Stimulated activated CD4-positive, alpha-beta T cell treated with anti-CD3 and anti-CD28 coated beads, Interleukin-12 subunit alpha, Interleukin-12 subunit beta, amount 100 ng/mL, for 4 hours (primary cell): Measurements from ENCODE around the gene EPS15.
A peak's percentile ranks its signal among the peaks of the same experiment; 100 is the strongest.
"Not testable (repeated sequence)": the region's sequence is repeated elsewhere in the genome, so short reads cannot be mapped to it uniquely, and the experiment has no call there.

ENCODE experiments used
- DNase-seq: peaks from one replicate; pipeline ENCODE4 v3.0.0-alpha.2; 2020

The EPS15 gene

GRCh38 chr1:51542158-51542953, 23.3 kb upstream of the EPS15 start:
- no peak for DNase-seq

GRCh38 chr1:51541313-51542050, 22.4 kb upstream of the EPS15 start:
- DNase-seq: no peak

DNA sequence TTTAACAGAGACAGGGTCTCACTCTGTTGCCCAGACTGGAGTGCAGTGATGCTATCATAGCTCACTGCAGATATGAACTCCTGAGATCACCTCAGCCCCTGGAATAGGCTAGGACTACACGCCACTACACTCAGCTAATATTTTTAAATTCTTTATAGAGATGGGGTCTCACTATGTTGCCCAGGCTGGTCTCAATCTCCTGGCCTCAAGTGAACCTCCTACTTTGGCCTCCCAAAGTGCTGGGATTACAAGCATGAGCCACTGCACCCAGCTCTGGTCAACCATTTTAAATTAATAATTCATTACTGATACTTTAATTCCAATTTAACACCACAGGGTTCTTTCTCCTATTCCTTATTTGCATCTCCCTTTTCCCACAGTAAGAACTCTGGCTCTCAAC, 18.5 kb upstream of the EPS15 start:
- DNase-seq: no peak

GRCh38 chr1:51535006-51535592, 16.0 kb upstream of the EPS15 start:
- DNase-seq: peak; percentile 8

DNA sequence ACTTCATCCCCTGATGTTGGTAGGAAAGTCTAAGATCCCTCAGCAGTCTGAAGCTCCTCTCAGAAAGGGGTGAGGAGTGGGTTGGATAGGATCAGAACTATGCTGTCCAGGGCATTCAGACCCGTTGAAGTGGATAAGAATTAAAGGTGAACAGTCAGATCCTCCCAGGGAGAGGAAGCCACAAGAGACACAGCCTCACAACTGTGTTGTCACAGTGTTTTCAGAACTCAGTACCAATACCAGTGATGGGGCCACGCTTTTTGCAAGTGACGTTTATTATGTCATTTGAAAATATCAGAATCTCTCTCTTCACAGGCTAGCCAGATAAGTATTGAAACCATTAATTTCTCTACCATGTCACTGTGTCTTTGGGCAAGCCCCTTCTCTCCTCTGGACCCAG, 15.4 kb upstream of the EPS15 start:
- DNase-seq: no peak

DNA sequence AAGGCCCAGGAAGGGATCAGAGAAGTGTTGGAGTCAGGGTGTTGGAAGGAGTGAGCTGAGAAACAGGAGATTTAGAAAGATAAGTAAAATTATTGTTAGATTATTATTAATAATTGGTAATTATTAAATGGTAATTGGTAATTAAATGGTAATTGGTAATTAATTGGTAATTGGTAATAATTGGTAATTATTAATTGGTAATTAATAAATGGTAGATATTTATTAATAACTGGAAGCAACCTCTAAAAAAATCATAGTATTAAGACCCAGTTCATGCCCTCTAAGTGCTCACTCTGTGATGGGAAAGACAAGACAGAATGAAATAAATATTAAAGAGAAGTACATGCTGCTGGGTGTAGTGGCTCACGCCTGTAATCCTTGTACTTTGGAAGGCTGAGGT, 13.8 kb upstream of the EPS15 start:
- no peak for DNase-seq

DNA sequence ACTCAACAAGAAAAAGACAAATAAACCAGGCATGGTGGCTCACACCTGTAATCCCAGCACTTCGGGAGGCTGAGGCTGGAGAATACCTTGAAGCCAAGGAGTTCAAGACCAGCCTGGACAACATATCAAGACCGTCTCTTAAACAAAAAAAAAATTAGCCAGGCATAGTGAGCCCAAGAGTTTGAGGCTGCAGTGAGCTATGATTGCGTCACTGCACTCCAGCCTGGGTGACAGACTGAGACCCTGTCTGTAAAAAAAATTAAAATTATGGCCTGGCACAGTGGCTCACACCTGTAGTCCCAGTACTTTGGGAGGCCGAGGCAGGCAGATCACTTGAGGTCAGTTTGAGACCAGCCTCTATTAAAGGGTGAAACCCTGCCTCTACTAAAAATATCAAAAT, 11.4 kb upstream of the EPS15 start:
- DNase-seq: not testable (repeated sequence)

- no peak for DNase-seq
Measured at GRCh38 chr1:51527144-51527543, 8.1 kb upstream of the EPS15 start.

DNA sequence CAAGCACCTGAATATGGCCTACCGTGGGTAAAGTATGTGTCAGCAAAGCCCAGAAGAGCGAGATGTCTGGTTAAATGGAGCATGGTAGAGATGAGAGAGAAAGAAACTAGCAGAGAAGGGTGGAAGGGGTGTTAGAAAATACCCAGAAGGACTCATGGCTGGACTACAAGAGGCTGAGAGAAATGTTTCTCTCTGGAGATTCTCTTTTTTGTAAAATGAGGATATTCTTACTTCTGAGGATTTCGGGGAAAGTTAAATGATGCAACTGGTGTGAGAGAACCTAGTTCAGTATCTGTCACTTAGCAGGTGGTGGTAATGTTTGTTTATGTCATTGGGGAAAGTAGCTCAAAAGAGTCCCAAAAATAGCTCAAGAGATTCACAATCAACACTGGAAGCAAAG, 7.2 kb upstream of the EPS15 start:
- no peak for DNase-seq

GRCh38 chr1:51525295-51525694, 6.2 kb upstream of the EPS15 start:
- no peak for DNase-seq

- no peak for DNase-seq
Measured at GRCh38 chr1:51524817-51525216, 5.8 kb upstream of the EPS15 start.

DNA sequence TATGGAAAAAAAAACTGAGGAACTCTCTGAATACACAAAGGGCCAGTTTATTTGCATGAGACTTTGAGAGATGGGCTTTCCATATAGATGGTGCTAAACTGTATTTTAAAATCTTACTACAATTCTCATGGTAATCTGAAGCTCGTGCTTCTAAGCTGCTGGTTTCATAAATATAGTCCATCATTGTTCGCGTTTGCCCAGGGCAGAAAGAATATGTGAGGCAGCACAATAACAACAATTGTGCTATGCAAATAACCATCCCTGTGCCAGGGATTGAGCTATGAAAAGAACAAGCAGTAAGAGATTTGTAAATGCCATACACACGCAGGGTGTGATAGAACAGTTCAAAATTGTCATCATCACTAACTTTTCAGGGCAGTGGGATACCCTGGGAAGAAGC, 4.9 kb upstream of the EPS15 start:
- DNase-seq: no peak

DNA sequence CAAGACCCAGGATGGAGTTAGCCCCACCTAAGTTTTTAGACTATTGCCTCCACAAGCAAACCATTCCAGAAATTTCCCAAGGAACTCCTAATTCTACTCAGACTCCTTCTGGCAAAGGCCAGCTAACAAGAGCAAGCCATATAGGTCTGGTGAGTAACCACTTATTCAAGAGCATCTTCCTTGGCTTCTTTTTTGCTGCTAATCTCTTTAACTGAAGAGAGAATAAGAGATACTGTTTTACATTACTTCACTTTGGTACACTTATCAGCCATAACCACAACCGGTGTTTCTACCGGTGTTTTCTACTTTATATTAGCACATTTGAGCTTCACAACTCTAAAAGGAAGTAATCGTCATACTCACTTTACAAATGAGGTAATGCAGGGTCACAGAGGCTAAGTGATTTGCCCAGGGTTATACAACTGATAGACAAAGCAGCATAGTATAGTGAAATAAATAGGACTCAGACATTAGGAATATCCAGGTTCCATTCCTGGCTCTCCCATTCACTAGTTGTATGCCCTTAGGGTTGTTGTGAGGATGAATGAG, 1.7 kb upstream of the EPS15 start:
- DNase-seq: no peak

DNA sequence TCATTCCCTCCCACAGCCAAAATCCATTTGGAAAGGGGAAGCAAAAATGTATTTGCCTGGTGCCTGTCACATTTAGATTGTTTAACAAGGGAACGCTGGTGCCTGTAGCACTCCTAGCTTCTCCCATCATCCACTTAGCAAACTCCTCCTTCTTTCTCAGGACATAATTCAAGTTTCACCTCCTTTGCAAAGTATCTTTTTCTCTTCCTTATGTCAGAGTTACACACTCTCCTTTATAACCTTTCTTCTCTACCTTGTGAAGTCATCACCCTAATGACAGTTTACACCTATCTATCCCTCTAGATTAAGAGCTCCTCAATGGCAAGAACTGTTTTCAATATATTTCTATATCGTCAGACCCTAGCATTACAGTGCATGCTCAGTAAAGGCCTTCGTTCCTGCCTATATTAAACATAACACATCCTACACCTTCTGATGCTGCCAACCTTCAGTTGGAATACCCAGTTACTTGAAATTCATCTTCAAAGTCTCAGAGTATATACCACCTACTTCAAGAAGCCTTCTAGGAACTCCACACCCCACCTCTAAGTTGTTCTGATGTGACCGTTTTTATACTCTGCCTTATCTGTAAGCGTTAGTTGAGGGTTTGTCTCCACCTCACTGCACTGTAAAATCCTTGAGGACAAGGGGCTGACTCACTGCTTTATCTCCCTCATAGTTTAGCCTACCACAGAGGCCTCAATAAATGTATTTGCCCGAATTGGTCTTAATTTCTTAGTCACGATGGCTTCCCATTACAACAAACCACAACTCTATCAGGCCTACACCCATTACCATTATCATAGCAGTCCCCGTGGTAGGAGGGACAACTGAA, 1.0 kb upstream of the EPS15 start:
- DNase-seq: no peak

DNA sequence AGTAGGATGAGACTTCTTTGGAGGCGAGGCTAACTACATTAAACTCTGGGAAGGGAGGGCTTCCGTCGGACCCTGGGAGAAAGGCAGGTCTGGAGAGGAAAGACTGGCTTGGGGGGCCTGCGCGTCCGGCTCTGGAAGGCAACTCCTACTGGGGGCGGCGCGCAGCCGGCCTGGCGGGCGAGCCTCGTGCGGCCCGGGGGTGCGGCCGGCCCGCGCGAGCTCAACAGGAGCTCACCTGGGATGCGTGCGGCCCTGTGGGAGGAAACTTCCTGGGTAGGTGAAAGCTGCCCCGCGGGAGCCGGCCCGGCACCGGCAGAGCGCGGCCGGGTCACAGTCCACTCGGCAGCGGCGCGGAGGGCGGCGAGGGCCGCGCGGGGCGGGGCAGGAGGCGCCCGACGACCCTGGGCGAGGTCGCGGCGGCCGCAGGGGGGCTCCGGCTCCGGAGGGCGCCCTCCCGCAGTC, 449 bp downstream of the EPS15 start:
- peak; percentile 39 for DNase-seq

DNA sequence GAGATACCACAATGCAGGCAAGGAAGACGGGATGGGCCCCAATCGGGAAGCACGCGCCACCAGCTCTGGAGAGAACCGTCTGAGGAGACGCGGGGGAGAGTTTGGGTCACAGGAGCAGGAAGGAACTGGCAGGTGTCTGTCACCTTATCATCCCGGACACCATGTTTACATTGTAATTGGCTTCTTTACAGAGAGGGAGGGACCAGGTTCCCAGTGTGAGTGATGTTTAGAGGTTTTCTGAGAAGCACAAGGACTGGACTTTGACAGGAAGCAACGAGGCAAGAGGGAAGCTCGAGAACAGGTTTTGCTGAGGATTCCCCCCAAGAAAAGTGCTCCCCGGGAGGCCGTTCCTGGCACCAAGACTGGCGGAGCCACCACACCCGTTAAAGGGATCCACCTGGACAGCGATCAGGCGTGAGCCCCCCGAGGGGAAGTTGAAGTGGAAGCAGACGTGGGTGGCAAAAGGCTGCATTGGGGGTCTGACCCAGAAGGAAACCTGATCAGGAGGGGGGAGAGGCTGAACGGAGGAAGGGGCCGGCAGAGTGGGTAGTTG, 957 bp downstream of the EPS15 start:
- peak; percentile 20 for DNase-seq

GRCh38 chr1:51517361-51518032, 1.6 kb downstream of the EPS15 start:
- DNase-seq: no peak

- DNase-seq: no peak
Measured at GRCh38 chr1:51516649-51517158, 2.4 kb downstream of the EPS15 start.

- no peak for DNase-seq
Measured at GRCh38 chr1:51515982-51516648, 3.0 kb downstream of the EPS15 start.

- no peak for DNase-seq
Measured at GRCh38 chr1:51515312-51515960, 3.6 kb downstream of the EPS15 start.
